Measurements from ENCODE around the gene SLC66A2. TPM values are rescaled to one million over a fixed set of nuclear protein-coding genes. Genes with fewer than 3 reads are reported as not detected.
A peak's percentile ranks its signal among the peaks of the same experiment; 100 is the strongest.

Gene SLC66A2
- total and polyA plus RNA-seq, 12 donors: 5.1 to 47.8 (median 32.9) TPM

GRCh38 chr18:79928563-79928960, 22.9 kb downstream of the SLC66A2 start:
- DNase-seq: peak in 3 of 7 donors; percentile 2 to 45 (median 15)
- H3K4me1 ChIP-seq (replicated peaks in 1 of 2): no peaks in the 10 kb centered on the region
- no peak overlapping the region for H3K4me3 ChIP-seq
- H3K9me3 ChIP-seq (replicated peaks in 1 of 3): peaks cover 8 to 27% (median 12%) of the 10 kb centered on the region in 3 donors
- intact Hi-C loops (cut with DNase I): no loop called here
- 96 to 100% (median 98%) methylated on average over 9 of the region's 9 CpGs for WGBS, 4 donors
- no peaks in the 10 kb centered on the region for H3K27me3 ChIP-seq
- H3K36me3 ChIP-seq (replicated peaks in 1 of 2): peaks cover 0 to 9% of the 10 kb centered on the region in 2 donors
- H3K27ac ChIP-seq: no peak overlapping the region
- TF ChIP-seq CTCF (IDR thresholded peaks at IDR 0.05) (no peak), POLR2A (IDR thresholded peaks at IDR 0.05) (no peak)

GRCh38 chr18:79927607-79928562, 23.6 kb downstream of the SLC66A2 start:
- Histone ChIP-seq H3K9me3 (replicated peaks in 1 of 3) (peaks cover 8 to 27% (median 12%) of the 10 kb centered on the region in 3 donors), H3K4me3 (no peak overlapping the region), H3K36me3 (replicated peaks in 1 of 2) (peaks cover 0 to 9% of the 10 kb centered on the region in 2 donors), H3K27ac (no peak overlapping the region), H3K4me1 (replicated peaks in 1 of 2) (no peaks in the 10 kb centered on the region), H3K27me3 (no peaks in the 10 kb centered on the region)
- DNase-seq: peak in 4 of 7 donors; percentile 6 to 46 (median 12)
- TF ChIP-seq CTCF (IDR thresholded peaks at IDR 0.05) (no peak), POLR2A (IDR thresholded peaks at IDR 0.05) (no peak)
- WGBS, 4 donors: 88 to 90% (median 89%) methylated on average over 6 to 25 of the region's 25 CpGs
- intact Hi-C loops (cut with DNase I): no loop called here

- Histone ChIP-seq H3K4me1 (replicated peaks in 1 of 2) (no peaks in the 10 kb centered on the region), H3K27ac (no peak overlapping the region), H3K4me3 (no peak overlapping the region), H3K36me3 (replicated peaks in 1 of 2) (peaks cover 0 to 9% of the 10 kb centered on the region in 2 donors), H3K9me3 (replicated peaks in 1 of 3) (peaks cover 8 to 18% (median 12%) of the 10 kb centered on the region in 3 donors), H3K27me3 (no peaks in the 10 kb centered on the region)
- TF ChIP-seq CTCF (IDR thresholded peaks at IDR 0.05): no peak
- TF ChIP-seq POLR2A (IDR thresholded peaks at IDR 0.05): no peak
- peak in 4 of 7 donors; percentile 6 to 39 (median 14) for DNase-seq
- intact Hi-C loops (cut with DNase I): no loop called here
- 83 to 92% (median 86%) methylated on average over 16 to 21 of the region's 21 CpGs for WGBS, 4 donors
Measured at GRCh38 chr18:79926715-79927606, 24.5 kb downstream of the SLC66A2 start.

DNA sequence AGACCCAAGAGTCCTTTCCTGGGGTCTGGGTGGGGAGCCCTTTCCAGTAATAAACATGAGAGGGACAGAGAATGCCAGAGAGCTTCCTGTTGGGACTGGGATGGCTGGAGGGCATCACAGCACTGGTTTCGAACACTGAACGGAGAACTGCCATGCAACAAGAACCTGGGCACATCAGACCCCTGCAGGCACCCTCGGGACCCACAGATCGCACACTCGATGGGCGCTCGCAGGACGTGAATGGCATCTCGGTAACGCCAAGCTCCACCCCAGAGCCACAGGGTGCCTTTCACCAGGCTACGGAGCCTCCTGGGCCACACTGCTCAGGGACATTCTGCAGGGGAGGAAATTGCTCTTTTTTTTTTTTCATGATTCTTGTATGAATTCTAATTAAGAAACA, 25.1 kb downstream of the SLC66A2 start:
- WGBS, 4 donors: 94 to 98% (median 95%) methylated on average over 11 of the region's 11 CpGs
- Histone ChIP-seq H3K27ac (no peak overlapping the region), H3K4me3 (no peak overlapping the region), H3K4me1 (replicated peaks in 1 of 2) (no peaks in the 10 kb centered on the region), H3K9me3 (replicated peaks in 1 of 3) (peaks cover 8 to 17% (median 12%) of the 10 kb centered on the region in 3 donors), H3K27me3 (no peaks in the 10 kb centered on the region), H3K36me3 (replicated peaks in 1 of 2) (peaks cover 0 to 9% of the 10 kb centered on the region in 2 donors)
- TF ChIP-seq POLR2A (IDR thresholded peaks at IDR 0.05) (no peak), CTCF (IDR thresholded peaks at IDR 0.05) (no peak)
- DNase-seq: peak in 5 of 7 donors; percentile 0 to 23 (median 5)
- intact Hi-C loops (cut with DNase I): no loop called here

Data from adrenal gland (tissue), 12 donors.